Measurements from ENCODE around the gene PARP1.

The PARP1 gene

GRCh38 chr1:226372885-226373284 is 35.0 kb downstream of the PARP1 start:
- no peak for DNase-seq

- DNase-seq, result no peak
These were observed 35.9 kb downstream of the PARP1 start for GRCh38 chr1:226371866-226372490.

DNA sequence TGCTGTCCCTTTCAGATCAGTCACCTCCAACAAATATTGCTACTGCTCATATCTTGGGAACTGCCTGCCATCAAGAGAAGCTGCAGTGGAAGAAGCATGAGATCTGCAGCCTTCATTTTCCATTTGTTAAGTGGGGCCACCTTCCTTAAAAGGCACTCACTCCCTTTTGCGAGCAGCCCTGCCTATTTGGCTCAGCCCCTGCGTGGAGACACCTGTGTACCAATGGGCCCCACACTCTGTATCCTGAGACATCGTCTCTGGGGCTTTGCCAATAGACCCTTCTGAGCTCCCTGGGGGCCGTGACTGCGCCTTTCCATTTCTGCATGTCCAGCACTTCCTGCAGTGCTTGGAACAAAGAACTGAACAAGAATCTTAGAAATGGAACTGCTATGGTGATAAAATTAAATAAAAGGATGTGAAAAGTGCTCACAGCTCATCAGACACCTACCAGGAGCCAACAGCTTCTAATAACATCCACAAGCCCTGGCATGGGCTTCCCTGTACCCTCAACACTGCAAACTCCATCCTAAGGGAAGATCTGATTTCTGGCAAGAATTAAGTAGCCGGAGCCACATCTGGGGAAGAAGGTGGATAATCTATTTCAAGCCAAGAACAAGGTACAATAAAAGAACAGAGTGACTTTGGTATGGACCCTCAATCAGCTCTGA is 36.7 kb downstream of the PARP1 start:
- no peak for DNase-seq

- no peak for DNase-seq
These were observed 37.6 kb downstream of the PARP1 start for GRCh38 chr1:226370144-226370923.

DNA sequence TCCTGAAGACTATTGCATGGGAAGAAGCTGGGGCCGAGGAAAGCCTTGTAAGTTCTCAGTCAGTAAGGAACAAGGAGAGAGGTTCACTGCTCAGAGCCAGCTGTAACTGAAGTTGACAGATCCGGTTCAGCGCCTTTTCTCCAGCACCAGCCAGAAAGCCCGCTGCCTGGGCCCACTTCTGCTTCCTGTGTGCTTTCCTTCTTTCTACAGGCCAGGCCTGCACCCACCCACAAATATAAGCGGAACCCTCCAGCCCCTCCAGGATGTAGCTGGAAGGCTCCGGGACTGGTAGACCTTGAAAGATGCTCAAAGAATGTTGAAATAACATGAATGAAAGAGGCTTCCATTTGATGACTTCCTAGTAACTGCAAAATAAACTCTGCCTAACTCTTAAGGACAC is 38.8 kb downstream of the PARP1 start:
- no peak for DNase-seq

DNA sequence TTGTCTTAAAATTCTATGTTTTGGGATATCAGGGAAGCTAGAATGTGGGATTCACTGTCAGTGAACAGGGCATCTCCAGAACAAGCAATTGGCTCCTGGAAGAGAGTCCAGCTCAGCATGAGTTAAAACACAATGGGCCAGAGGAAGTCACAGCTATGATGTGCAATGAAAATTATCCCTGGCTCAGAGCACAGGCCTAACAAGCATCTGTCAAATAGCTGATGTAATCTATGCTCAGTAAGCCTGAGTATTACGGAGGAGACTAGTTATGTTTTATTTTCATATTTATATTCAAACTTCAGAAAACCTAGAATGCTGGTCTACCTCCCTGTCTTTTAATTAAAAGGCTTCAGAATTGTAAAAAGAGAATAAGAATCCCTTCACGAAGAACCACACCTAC is 41.6 kb downstream of the PARP1 start:
- no peak for DNase-seq

- DNase-seq, result no peak
These were observed 42.1 kb downstream of the PARP1 start for GRCh38 chr1:226365831-226366231.

GRCh38 chr1:226364901-226365565 is 42.9 kb downstream of the PARP1 start:
- no peak for DNase-seq

- DNase-seq, result no peak
These were observed 43.4 kb downstream of the PARP1 start for GRCh38 chr1:226364514-226364899.

- DNase-seq, result no peak
These were observed 43.9 kb downstream of the PARP1 start for GRCh38 chr1:226363801-226364513.

DNA sequence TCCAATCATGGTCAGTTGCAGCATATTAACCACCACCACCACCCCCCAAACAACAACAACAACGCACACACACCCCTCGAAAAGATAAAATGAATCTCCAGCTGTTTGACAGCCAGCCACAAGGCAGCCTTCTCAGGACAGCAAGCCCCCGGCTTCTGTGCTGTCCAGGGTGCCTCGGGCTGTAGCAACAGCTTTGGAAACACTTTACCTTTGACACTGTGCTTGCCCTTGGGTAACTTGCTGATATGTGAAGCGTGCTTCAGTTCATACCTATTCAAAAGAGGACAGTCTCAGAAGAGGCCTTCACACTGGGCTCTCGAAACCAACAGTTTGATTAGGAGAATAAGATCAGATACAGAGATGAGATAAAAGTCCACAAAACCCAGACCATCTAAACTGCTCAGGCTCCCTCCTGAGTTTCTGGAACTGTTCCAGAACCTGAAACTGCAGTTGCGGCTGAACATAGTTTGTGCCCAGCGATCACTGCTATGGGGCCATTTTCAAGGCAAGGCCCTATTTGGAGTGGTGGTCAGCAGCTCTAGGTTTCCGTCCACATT is 44.9 kb downstream of the PARP1 start:
- DNase-seq, result no peak

GRCh38 chr1:226362361-226362760 is 45.5 kb downstream of the PARP1 start:
- DNase-seq, result no peak

GRCh38 chr1:226360106-226360746 is 47.7 kb downstream of the PARP1 start:
- no peak for DNase-seq

DNA sequence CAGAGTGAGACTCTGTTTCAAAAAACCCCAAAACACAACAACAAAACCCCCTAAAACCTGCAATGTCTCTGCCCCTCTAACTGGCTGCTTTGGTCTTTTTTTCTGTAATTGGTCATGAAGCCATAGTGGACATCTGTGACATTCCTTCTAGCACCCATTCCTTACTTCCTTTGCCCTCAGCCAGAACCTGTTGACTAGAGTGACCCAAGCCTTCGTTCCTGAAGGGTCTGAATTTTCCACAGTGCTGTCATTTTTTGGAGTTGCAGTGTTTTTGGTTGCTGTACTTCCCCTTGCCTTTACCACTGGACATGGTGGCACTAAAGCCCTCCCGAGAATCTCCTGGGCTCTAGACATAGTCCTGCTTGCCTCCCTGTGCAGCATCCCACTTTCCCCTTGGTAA is 50.5 kb downstream of the PARP1 start:
- no peak for DNase-seq

- no peak for DNase-seq
These were observed 52.0 kb downstream of the PARP1 start for GRCh38 chr1:226355669-226356551.

DNA sequence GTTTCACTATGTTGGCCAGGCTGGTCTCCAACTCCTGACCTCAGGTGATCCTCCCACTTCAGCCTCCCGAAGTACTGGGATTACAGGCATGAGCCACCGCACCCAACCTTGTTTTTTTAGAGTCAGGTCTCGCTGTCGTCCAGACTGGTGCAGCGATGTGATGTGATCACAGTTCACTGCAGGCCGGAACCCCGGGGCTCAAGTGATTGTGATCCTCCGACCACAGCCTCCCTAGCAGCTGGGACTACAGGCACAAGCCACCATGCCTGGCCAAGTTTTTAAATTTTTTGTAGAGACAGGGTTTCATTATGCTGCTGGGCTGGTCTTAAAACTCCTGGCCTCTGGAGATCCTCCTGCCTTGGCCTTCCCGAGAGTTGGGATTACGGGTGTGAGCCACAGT is 52.9 kb downstream of the PARP1 start:
- no peak for DNase-seq

- DNase-seq, result no peak
These were observed 54.0 kb downstream of the PARP1 start for GRCh38 chr1:226353698-226354525.

DNA sequence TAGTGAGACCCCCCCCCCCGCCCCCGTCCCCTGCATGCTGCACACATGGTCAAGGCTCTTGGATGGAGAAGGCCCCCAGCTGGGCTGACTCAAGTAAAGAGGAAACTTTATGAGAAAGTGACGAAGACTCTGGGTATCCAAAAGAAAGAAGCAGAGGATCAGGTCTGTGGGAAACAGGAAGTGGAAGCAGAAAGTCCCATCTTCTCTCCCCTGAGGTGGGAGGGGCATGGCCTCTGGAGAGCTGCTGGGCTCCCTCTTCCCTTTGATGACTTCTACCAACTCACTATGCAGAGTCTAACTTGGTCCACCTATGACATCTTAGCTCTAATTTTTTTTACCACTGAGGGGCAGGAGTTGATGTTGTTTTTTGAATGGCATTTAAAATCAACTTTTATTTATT is 56.2 kb downstream of the PARP1 start:
- DNase-seq, result no peak

DNA sequence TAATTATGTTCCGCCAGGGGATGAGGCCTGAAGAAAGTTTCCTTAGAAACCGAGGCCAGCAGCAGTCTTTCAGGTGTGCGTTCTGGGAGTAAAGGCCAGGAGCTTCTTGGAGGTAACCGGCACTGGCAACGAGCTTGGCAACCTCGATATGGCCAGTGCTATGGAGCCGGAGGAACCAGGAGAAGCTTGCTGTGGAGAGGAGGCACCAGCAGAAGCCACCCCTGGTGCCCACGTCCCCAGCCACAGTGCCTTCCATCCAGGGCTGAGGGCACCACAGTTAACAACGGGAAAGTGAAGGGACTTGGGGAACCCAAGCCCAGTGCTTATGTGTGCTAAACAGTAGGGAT is 57.4 kb downstream of the PARP1 start:
- no peak for DNase-seq

All from activated CD4-positive, alpha-beta T cell treated with anti-CD3 and anti-CD28 coated beads, Interleukin-2, amount 50 U/mL, for 48 hours (primary cell).